PC-9 (cell line): Measurements from ENCODE around the gene GAN. TPM values are rescaled to one million over a fixed set of nuclear protein-coding genes. Genes with fewer than 3 reads are reported as not detected.

Source experiments
- BruUV-seq: library from RNA; stranded (reverse); fragments of 400-500 nt; replicated peaks from 2 replicates; lab custom pipeline; 2021; lab: Mats Ljungman, UMichigan
- CTCF ChIA-PET: fragments of 300-600 bp; sonication (Branson Sonifier 250); formaldehyde crosslinking; loops from one replicate; lab custom pipeline; 2022; ENCODE audit warnings: antibody characterized with exemption; lab: Charles Lee
- POLR2A ChIA-PET: fragments of 300-600 bp; sonication (Branson Sonifier 250); formaldehyde crosslinking; loops from one replicate; lab custom pipeline; 2022; ENCODE audit warnings: antibody characterized with exemption; ENCODE audit not compliant: unreplicated experiment; lab: Charles Lee
- DNase-seq, 2 experiments: peaks; one replicate each; pipeline versions ENCODE4 v3.0.0 to v3.0.0-alpha.2; 2015 to 2022; ENCODE audit warnings: mixed read lengths in 1 of 2
- H2AFZ ChIP-seq: fragments of 200-600 bp; sonication (generic); 2 replicates; pipeline ENCODE4 v1.8.1; 2017; ENCODE audit warnings: antibody characterized with exemption
- H3F3A ChIP-seq: fragments of 200-600 bp; sonication (generic); 2 replicates; pipeline ENCODE4 v1.8.1; 2017; ENCODE audit warnings: antibody characterized with exemption, mild to moderate bottlenecking, low read depth; ENCODE audit not compliant: insufficient read depth
- H3K27ac ChIP-seq: fragments of 200-600 bp; sonication (generic); 2 replicates; pipeline ENCODE4 v1.6.1; 2016; ENCODE audit warnings: mixed run types
- H3K27me3 ChIP-seq: fragments of 200-600 bp; sonication (generic); 2 replicates; pipeline ENCODE4 v1.6.1; 2016; ENCODE audit warnings: low read depth, mixed run types; ENCODE audit not compliant: insufficient read depth
- H3K36me3 ChIP-seq: fragments of 200-600 bp; sonication (generic); 2 replicates; pipeline ENCODE4 v1.6.1; 2016; ENCODE audit warnings: low read depth, mixed run types
- H3K4me1 ChIP-seq: fragments of 200-600 bp; sonication (generic); replicated peaks from 2 replicates; pipeline ENCODE4 v1.6.1; 2016; ENCODE audit warnings: mixed run types; ENCODE audit not compliant: insufficient read depth
- H3K4me2 ChIP-seq: fragments of 200-600 bp; sonication (generic); 2 replicates; pipeline ENCODE4 v1.6.1; 2017; ENCODE audit warnings: mixed run types
- H3K4me3 ChIP-seq: fragments of 200-600 bp; sonication (generic); 2 replicates; pipeline ENCODE4 v1.6.1; 2016; ENCODE audit warnings: mixed run types
- H3K79me2 ChIP-seq: fragments of 200-600 bp; sonication (generic); 2 replicates; pipeline ENCODE4 v1.6.1; 2017; ENCODE audit warnings: low read depth, mixed run types
- H3K9me2 ChIP-seq: fragments of 200-600 bp; sonication (generic); 2 replicates; pipeline ENCODE4 v1.8.1; 2017; ENCODE audit warnings: mild to moderate bottlenecking; ENCODE audit not compliant: insufficient read depth
- H3K9me3 ChIP-seq: fragments of 200-600 bp; sonication (generic); 2 replicates; pipeline ENCODE4 v1.8.1; 2016; ENCODE audit warnings: low read depth; ENCODE audit not compliant: insufficient read depth
- H4K20me1 ChIP-seq: fragments of 200-600 bp; sonication (generic); 2 replicates; pipeline ENCODE4 v1.8.1; 2017; ENCODE audit not compliant: insufficient read depth
- CTCF ChIP-seq: fragments of 200-600 bp; sonication (generic); conservative IDR thresholded peaks from 2 replicates; pipeline ENCODE4 v1.6.1; 2017; ENCODE audit warnings: mixed run types, antibody characterized with exemption, mild to moderate bottlenecking, moderate library complexity
- EZH2 ChIP-seq: fragments of 200-600 bp; sonication (generic); IDR thresholded peaks from 2 replicates; pipeline ENCODE4 v1.8.0; 2017; ENCODE audit warnings: antibody characterized with exemption, low read depth
- intact Hi-C: fragments of 100-400 bp; cut with micrococcal nuclease; formaldehyde crosslinking; loops from one replicate; pipeline ENCODE4 v1.10.0; 2022; ENCODE audit not compliant: unreplicated experiment
- total RNA-seq: library from RNA; stranded (reverse); gene quantifications from 2 replicates; pipeline ENCODE4 v1.2.3, GENCODE V29; 2021

Gene GAN
- total RNA-seq, 1 experiment from 2014 or later = 11.9 TPM

DNA sequence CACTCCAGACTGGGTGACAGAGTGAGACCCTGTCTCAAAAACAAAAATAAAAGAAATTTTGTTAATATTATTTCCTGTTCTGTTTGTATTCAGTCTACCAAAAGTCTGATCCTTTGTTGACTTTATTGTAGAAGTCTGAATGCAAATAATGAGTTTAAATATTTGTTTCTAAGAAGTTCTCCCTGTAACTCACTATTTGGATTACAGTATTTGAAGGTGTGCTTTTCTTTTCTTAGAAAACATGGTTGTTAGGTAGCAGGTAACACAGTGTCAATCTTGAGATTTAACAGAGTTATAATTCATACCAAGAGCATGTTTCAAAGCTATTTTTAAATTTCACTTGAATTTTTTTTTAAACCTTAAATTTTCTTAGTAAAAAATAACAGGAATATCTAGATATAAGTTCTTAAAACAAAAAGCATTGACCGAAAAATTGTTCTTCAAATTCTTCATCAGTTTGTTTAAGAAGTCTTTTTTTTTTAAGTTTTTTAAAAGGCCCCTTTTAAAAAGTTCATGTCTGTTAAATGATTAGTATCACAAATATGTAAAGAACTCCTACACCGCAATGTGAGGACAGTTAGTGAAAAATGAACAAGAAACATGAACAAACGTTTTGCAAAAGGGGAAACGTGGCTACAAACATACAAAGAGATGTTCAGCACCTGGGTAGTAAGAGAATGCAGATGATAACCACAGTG is 35.0 kb downstream of the GAN start:
- Histone ChIP-seq H3K4me3 (no peak overlapping the region), H3K4me1 (no peaks in the 10 kb centered on the region), H3K36me3 (peaks cover 4% of the 10 kb centered on the region; the same call in 1 of the 2 replicates), H3K79me2 (no peaks in the 10 kb centered on the region), H4K20me1 (no peaks in the 10 kb centered on the region), H2AFZ (no peak overlapping the region), H3K27ac (no peak overlapping the region), H3K9me2 (no peaks in the 10 kb centered on the region), H3F3A (no peaks in the 10 kb centered on the region), H3K27me3 (no peaks in the 10 kb centered on the region), H3K4me2 (no peak overlapping the region), H3K9me3 (peaks cover 20% of the 10 kb centered on the region)
- POLR2A ChIA-PET = no interaction called here
- no peak for TF ChIP-seq CTCF
- TF ChIP-seq EZH2 = no peak
- intact Hi-C loops = no loop called here
- no TSS peak for BruUV-seq
- DNase-seq = no peak
- CTCF ChIA-PET = interaction anchor here (1.5 kb wide), 1 partner anchor 145 kb away, joined by 4 read pairs; no protein-coding TSS in a partner anchor

DNA sequence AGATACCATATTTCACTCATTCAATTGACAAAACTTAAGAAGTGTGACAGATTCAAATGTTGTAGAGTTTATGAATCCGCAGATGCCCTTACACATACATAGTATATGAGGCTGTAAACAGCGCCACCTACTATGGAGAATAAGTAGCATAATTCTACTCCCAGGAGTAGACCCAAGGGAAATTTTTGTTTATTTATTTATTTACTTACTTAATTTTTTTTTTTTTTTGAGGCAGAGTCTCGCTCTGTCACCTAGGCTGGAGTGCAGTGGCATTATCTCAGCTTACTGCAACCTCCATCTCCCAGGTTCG is 35.5 kb downstream of the GAN start:
- H3K9me3 ChIP-seq = peaks cover 15% of the 10 kb centered on the region
- BruUV-seq = no TSS peak
- no peaks in the 10 kb centered on the region for H3K9me2 ChIP-seq
- H3K4me1 ChIP-seq = no peaks in the 10 kb centered on the region
- intact Hi-C loops = no loop called here
- peaks cover 4% of the 10 kb centered on the region; the same call in 1 of the 2 replicates for H3K36me3 ChIP-seq
- H3K4me2 ChIP-seq = no peak overlapping the region
- no peak for DNase-seq
- H3K27me3 ChIP-seq = no peaks in the 10 kb centered on the region
- no peak overlapping the region for H2AFZ ChIP-seq
- H3K79me2 ChIP-seq = no peaks in the 10 kb centered on the region
- H3F3A ChIP-seq = no peaks in the 10 kb centered on the region
- H3K4me3 ChIP-seq = no peak overlapping the region
- H3K27ac ChIP-seq = no peak overlapping the region
- TF ChIP-seq EZH2 (no peak), CTCF (peak; percentile 42; the same call in 1 of the 2 replicates)
- ChIA-PET CTCF (no interaction called here), POLR2A (no interaction called here)
- H4K20me1 ChIP-seq = no peaks in the 10 kb centered on the region

DNA sequence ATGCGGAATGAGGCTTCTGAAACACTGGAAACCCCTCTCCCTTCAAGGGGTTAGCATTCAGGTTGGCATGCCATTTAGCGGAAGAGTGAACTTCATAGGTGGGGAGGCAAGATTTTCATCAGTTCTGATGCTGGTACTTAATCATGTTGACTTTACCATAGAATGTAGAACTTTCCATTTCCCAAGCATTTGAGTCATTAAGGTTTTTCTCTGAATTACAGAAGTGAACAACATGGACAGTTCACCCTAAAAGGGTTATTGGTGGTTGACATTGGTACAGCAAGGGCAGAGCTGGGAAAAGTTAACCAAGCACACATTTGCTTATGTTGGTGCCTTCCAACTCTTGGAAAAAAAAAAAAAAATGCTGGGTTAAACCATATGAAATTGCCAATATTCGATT is 39.1 kb downstream of the GAN start:
- TF ChIP-seq EZH2 = no peak
- no peak for TF ChIP-seq CTCF
- no peaks in the 10 kb centered on the region for H3F3A ChIP-seq
- H3K27me3 ChIP-seq = no peaks in the 10 kb centered on the region
- H3K4me3 ChIP-seq = no peak overlapping the region
- no peaks in the 10 kb centered on the region for H3K79me2 ChIP-seq
- no peaks in the 10 kb centered on the region for H3K9me3 ChIP-seq
- H2AFZ ChIP-seq = no peak overlapping the region
- H3K36me3 ChIP-seq = peaks cover 4% of the 10 kb centered on the region; the same call in 1 of the 2 replicates
- BruUV-seq = no TSS peak
- H3K9me2 ChIP-seq = no peaks in the 10 kb centered on the region
- H3K27ac ChIP-seq = no peak overlapping the region
- ChIA-PET CTCF (interaction anchor here (0.6 kb wide), 1 partner anchor 309 kb away, joined by 4 read pairs; no protein-coding TSS in a partner anchor), POLR2A (no interaction called here)
- DNase-seq = no peak
- intact Hi-C loops = no loop called here
- H3K4me2 ChIP-seq = no peak overlapping the region
- H4K20me1 ChIP-seq = no peaks in the 10 kb centered on the region
- no peaks in the 10 kb centered on the region for H3K4me1 ChIP-seq
